Left cardiac atrium (tissue), 4 donors: ENCODE results near the gene ADD2. TPM values are rescaled to one million over a fixed set of nuclear protein-coding genes. Genes with fewer than 3 reads are reported as not detected.

Experiments used
- ATAC-seq, 2 donors: fragments of 200-7000 bp; cut with Tn5 transposase; one replicate each; pipeline ENCODE4 v1.9.1; 2020; ENCODE audit warnings: mild to moderate bottlenecking in 2 of 2, moderate library complexity in 2 of 2
- DNase-seq: peaks from one replicate; pipeline ENCODE4 v3.0.0-alpha.2; 2020
- intact Hi-C, 2 donors: fragments of 100-400 bp; cut with DNase I; formaldehyde crosslinking; loops; one replicate each; pipeline versions ENCODE4 v1.14.1 to v1.15.1; 2022 to 2023
- total RNA-seq, 2 donors: library from RNA; stranded (reverse); fragmentation: NEBNext Ultra II Directional; extraction: Animal tissue kit (Norgen Biotek cat#: 25700); gene quantifications; one replicate each; pipeline ENCODE4 v1.2.1, GENCODE V29; 2021
- donor health status: DM: no; HTN: yes; CAD: no.
- donor health status: DM: no; HTN: yes; CAD: no; lungs with severe emphysema.
- donor health status: DM: yes; HTN: yes; CAD: no.
- donor health status: Dilated cardiomyopathy.

ADD2 gene
- total RNA-seq, 2 donors from 2014 or later: 2.2 to 2.8 TPM

- no peak for DNase-seq
- intact Hi-C loops: no loop called here
- no peak for ATAC-seq
These were observed 79.6 kb downstream of the ADD2 start for GRCh38 chr2:70688427-70688826.

- ATAC-seq: no peak
- DNase-seq: no peak
- intact Hi-C loops: no loop called here
These were observed 80.6 kb downstream of the ADD2 start for GRCh38 chr2:70687461-70687795.

DNA sequence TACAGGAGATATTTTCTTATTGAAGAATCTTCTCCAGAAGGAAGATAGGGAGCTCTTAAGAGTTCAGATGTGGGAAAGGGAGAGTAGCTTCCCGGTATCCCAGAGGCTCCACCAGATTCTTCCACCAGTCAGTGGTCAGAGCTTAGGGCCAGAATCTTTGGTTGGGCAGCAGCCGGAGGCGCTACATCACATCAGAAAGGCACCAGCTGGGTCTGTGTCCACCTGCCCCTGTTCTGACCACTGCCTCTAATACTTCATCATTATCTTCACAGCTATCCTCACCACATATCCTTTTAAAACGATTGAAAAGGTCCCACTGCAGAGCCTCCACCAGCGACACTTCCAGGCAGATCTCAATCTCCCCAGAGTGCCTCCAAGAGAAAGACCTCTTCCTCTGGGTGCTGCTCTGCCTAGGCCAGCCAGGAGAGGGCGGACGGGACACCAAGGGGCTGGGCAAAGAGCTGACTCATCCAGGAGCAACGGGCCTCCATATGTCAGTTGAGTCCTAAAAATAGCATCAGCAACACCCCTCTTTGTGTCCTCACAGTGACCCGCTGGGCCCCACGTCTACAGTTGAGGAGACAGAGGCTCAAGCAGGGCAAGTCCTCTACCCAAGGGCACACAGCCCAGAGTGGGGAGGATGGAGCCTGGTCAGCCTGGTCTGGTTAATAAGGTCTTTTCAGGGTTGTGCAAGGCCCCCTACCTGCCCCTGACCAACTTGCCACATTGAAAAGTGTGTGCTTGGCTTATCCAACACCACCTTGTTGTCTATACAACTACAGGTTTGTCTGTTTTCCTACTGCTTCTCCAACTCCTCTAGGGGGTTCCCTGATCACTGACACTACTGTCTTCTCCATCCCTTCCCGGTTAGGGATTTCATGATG is 81.2 kb downstream of the ADD2 start:
- DNase-seq: peak; percentile 32
- ATAC-seq: peak; percentile 47 to 85
- intact Hi-C loops: no loop called here

DNA sequence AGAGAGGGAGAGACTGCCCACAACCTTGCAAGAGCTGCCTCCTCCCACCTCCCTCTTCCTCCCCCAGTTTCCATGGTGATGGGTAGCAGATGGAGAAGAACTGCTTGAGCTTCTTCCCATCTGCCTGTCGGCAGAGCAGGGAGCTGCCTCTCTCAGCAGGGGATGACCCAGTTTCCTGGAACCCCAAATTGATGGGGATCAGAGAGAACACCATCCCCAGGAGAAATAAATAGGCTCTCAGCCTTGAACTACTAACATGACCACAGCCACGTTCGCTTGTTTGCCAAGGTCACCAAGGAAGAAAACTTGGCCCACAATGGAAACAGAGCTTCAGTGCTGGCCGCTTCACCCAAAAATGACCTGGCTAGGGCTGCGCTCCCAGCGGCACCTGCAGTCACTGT is 82.2 kb downstream of the ADD2 start:
- intact Hi-C loops: no loop called here
- ATAC-seq (no peak), DNase-seq (no peak)

DNA sequence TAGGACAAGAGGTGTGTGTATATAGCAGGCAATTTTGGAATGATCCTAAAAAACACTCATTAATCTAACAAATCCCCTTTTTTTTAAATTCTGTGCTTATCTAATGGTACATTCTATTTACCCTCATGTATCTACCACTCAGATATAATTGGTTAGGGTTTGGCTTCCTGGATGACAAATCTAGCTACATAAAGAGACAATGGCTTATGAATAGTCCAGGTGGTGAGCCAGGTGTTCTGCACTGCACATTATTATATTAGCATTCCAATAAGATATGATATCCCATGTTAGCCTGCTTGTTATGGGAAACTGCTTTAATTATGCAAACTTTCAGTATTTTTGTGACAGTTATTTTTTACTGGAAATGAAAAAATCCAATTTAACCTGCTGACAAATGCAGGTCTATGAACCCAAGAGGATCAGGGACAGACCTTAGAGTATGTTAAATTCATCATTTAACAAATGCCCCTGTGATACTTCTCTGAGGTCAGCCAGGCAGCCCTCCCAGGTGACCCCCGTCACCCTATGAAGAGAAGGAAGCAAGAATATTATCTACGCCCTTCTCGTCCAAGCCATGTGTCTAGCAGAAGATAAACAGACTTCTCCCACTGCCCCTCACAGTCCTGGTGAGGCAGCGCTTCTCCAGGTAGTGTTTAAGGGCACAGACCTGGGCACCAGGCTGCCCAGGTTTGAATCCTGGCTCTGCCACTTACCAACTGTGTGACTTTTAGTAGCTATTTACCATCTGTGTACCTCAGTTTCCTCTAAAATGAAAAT is 83.0 kb downstream of the ADD2 start:
- ATAC-seq (no peak), DNase-seq (no peak)
- intact Hi-C loops: no loop called here

DNA sequence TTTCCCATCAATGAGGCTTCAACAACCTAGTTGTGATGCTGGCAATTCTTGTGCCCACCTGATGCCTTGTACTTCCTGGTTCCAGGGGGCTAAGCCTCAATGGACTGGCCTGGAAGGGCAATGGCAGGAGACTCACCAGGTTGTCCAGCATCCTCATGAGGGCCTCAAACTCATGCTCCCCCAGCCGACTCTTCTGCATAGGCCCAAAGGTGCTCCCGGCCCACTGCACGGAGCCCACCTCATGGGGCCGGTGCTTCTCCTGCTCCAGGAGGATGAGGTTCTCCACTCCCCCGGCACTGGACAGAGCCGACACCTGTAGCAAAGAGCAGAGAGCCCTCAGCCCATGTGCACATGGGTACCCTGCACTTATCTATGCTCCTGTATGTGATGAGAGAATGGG is 84.5 kb downstream of the ADD2 start:
- intact Hi-C loops: no loop called here
- no peak for DNase-seq

DNA sequence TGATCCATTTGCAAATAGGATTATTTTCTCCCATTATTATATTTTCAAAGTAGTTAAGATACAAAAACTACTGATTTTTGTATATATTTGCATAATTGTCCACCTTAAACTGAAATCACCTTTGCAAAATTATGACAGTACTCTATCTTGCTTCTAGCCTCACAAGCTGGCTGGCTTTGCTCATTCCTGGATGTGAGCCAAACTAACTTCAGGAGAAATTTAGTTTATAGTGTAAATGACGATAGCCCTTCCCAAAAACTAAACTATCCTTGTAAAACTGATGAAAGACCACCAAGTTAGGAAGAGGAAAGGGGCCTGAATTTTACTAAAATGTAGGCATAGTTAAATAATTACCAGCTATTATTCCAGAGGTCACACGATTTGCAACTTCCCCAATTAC is 87.3 kb downstream of the ADD2 start:
- ATAC-seq (no peak), DNase-seq (no peak)
- intact Hi-C loops: no loop called here

More for the DNA sequence above, 84.5 kb downstream of the ADD2 start:
- no peak for ATAC-seq

- intact Hi-C loops: no loop called here
- no peak for DNase-seq
These were observed 88.7 kb downstream of the ADD2 start for GRCh38 chr2:70679259-70679658.

GRCh38 chr2:70678576-70679143 is 89.3 kb downstream of the ADD2 start:
- ATAC-seq (no peak), DNase-seq (no peak)
- intact Hi-C loops: no loop called here

More at GRCh38 chr2:70679259-70679658, 88.7 kb downstream of the ADD2 start:
- no peak for ATAC-seq

DNA sequence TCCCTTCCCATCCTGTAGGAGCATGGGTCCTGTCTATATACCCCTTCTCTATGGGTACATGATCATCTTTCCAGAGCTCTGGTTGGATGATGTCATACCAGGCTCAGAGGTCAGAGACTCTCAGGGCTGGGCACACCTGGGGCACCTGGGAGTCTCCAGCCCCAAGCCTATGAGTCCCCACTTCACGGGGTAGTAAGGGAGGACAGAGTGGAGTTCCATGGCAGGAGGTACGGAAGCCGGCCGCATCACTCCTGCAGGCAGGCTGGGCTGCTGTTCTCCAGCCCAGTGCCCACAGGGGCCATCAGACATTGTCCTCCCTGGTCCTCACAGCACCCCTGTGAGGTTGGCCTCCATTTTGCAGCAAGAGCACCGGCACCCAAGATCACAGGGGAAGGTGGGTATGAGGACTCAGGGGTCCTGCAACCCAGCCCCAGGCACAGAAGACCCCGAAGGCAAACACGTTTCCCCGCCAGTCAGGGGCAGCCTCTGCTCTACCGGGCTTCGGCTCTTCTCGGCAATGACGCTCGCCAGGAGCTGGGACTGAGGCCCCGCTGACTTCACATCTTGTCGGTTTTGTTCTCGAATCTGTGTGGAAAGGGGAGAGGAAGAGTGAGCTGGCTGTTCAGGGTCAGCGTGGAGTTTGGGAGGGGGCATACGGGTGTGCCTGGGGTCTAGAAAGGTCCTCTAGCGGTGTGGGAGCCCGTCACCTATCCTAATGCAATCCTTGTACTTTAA is 91.5 kb downstream of the ADD2 start:
- intact Hi-C loops: no loop called here
- ATAC-seq (no peak), DNase-seq (no peak)

DNA sequence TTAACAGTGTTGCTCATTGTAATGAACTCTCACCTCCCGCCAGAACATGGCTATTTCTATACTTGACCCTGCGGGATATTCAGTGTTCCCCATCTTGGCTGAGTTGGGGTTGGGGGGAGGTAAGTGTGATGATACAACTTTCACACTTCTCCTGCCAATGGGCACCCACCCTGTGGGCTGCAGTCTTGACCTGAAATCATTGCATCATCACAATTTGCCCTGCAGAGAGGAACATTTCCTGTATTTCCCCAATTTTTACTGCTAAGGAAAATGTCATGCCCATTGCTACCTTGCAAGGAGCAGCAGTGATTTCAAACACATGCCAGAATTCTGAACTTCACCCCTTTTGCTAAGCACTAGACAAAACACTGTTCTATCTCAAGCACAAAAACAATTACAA is 92.1 kb downstream of the ADD2 start:
- intact Hi-C loops: no loop called here
- no peak for DNase-seq
- no peak for ATAC-seq

- DNase-seq (no peak), ATAC-seq (no peak)
- intact Hi-C loops: no loop called here
These were observed 93.2 kb downstream of the ADD2 start for GRCh38 chr2:70674636-70675430.

DNA sequence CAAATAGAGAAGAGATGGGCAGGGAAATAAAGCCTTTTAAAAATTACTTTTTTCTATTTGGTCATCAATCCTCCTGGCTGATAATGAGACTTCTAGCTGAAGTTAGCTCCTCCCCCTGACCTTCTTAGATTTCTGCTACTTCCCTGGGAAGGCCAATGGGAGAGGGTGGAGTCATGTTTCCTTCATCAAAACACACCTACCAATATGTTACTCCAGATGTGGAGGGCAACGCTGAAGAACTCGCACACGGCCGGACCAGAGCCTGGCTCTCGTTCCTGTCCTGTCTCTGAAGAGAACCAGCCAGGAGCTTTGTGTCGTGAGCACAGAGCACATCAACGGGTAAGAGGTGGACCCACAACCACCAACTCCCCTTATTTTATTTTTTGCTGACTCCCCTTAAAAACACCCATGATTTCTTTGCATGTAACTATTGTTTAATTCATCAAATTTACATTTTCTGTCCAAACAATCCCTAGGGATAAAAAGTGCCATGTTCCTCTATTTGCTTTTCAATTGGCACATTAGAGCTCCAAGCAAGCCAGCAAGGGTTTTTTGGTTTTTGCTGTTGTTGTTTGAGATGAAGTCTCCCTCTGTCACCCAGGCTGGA is 94.9 kb downstream of the ADD2 start:
- DNase-seq (no peak), ATAC-seq (no peak)
- intact Hi-C loops: no loop called here

DNA sequence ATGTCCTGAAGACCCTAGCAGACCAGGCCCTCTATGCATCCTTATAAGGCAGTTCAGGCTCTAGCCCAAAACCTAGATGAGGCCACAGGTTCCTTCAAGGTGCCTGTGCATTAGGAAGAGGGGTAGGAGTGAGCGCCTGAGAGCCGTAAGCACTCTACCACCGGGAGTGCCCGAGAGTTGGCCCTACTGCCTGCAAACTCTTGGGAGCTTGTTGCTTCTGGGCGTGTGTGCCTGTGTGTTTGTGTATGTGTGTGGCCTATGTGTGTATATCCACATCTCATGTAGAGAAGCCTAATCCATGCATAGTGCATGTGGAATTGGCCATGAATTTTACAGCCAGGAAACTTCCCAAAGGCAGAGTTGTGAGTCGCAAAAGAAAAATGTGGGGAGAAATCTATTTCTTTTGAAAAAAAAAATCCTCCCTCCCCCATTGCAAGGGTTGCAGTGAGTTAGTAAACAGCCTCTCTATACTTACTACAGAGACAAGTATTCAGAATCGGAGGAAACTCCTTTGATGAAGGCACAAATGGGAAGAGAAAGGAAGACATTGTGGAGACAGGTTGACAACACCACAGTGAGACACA is 96.8 kb downstream of the ADD2 start:
- DNase-seq: no peak
- no peak for ATAC-seq
- intact Hi-C loops: no loop called here

DNA sequence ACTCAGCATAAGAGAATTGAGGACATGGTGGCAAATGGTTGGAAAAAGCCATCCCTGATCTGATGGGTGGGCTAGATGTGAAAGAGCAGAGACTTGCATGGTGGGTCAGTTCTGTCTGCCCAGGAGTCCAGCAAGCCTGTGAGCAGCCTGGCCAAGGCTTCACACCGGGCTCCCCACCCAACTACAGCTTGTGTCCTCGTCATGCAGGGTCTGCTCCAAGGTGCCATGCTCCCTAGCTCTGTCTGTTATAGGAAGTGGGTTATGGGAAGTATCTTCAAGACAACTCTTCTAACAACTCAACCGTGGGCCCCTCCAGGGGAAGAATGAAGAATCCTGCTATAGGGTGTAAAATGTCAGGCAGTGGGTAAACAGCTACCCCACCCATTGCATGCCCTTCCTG is 97.4 kb downstream of the ADD2 start:
- DNase-seq (no peak), ATAC-seq (no peak)
- intact Hi-C loops: no loop called here

GRCh38 chr2:70670202-70670601 is 97.8 kb downstream of the ADD2 start:
- ATAC-seq (no peak), DNase-seq (no peak)
- intact Hi-C loops: no loop called here

- intact Hi-C loops: no loop called here
- DNase-seq (no peak), ATAC-seq (no peak)
These were observed 99.1 kb downstream of the ADD2 start for GRCh38 chr2:70668911-70669310.

DNA sequence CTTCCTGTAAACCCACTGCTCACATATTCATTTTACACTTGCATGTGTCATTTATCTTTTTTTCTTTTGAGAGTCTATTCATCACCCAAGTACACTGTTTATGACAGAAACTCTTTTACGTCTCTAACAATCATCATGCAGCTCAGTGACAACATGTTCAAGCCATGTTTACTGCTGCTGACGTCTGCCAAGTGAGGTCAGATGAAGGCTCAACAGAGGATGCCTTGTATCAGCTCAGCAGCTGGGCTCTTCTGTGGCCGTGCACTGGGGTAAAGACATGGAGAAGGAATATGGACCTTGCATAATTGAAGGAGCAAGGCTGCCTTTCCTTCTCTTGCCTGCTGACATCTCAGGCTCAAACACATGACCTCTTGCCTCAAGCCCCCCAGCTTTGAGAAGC is 99.6 kb downstream of the ADD2 start:
- intact Hi-C loops: no loop called here
- no peak for DNase-seq
- no peak for ATAC-seq
